ENCODE data around the gene CLTA.

The CLTA gene

GRCh38 chr9:36194326-36195000 lies 3.7 kb downstream of the CLTA start:
- peak overlapping the region in 4 of 5 donors; percentile 20 to 70 (median 40) for H3K9ac ChIP-seq (ENCODE audit: low read length in 5 of 5)
- no peak overlapping the region for H3K27ac ChIP-seq (ENCODE audit: low read depth, low read length)
- H3K4me1 ChIP-seq (ENCODE audit: control insufficient read depth in 5 of 5, insufficient read depth in 5 of 5, low read length in 5 of 5), result peaks cover 12 to 48% (median 42%) of the 10 kb centered on the region in 5 donors

GRCh38 chr9:36204906-36205547 lies 14.3 kb downstream of the CLTA start:
- Histone ChIP-seq H3K4me1 (ENCODE audit: control insufficient read depth in 5 of 5, insufficient read depth in 5 of 5, low read length in 5 of 5) (peaks cover 0 to 31% (median 16%) of the 10 kb centered on the region in 5 donors), H3K9ac (ENCODE audit: low read length in 5 of 5) (no peak overlapping the region), H3K27ac (ENCODE audit: low read depth, low read length) (no peak overlapping the region), H3K9me3 (ENCODE audit: control insufficient read depth in 5 of 5, low read length in 5 of 5) (no peaks in the 10 kb centered on the region), H3K36me3 (ENCODE audit: control insufficient read depth in 5 of 5, insufficient read depth in 5 of 5, low read length in 5 of 5) (peaks cover 35 to 97% (median 85%) of the 10 kb centered on the region in 5 donors), H3K27me3 (ENCODE audit: control insufficient read depth in 5 of 5, insufficient read depth in 4 of 5, low read length in 5 of 5) (no peaks in the 10 kb centered on the region), H3K4me3 (ENCODE audit: low read depth in 1 of 5, low read length in 5 of 5) (no peak overlapping the region)

More at GRCh38 chr9:36194326-36195000, 3.7 kb downstream of the CLTA start:
- no peaks in the 10 kb centered on the region for H3K9me3 ChIP-seq (ENCODE audit: control insufficient read depth in 5 of 5, low read length in 5 of 5)
- H3K4me3 ChIP-seq (ENCODE audit: low read depth in 1 of 5, low read length in 5 of 5), result peak overlapping the region in 1 of 5 donors; percentile 22
- H3K36me3 ChIP-seq (ENCODE audit: control insufficient read depth in 5 of 5, insufficient read depth in 5 of 5, low read length in 5 of 5), result peaks cover 10 to 27% (median 14%) of the 10 kb centered on the region in 5 donors
- no peaks in the 10 kb centered on the region for H3K27me3 ChIP-seq (ENCODE audit: control insufficient read depth in 5 of 5, insufficient read depth in 4 of 5, low read length in 5 of 5)

GRCh38 chr9:36207016-36207415 lies 16.3 kb downstream of the CLTA start:
- Histone ChIP-seq H3K4me1 (ENCODE audit: control insufficient read depth in 5 of 5, insufficient read depth in 5 of 5, low read length in 5 of 5) (peaks cover 3 to 51% (median 34%) of the 10 kb centered on the region in 5 donors), H3K4me3 (ENCODE audit: low read depth in 1 of 5, low read length in 5 of 5) (no peak overlapping the region), H3K27ac (ENCODE audit: low read depth, low read length) (peak overlapping the region; percentile 48), H3K36me3 (ENCODE audit: control insufficient read depth in 5 of 5, insufficient read depth in 5 of 5, low read length in 5 of 5) (peaks cover 24 to 97% (median 81%) of the 10 kb centered on the region in 5 donors), H3K9ac (ENCODE audit: low read length in 5 of 5) (no peak overlapping the region), H3K27me3 (ENCODE audit: control insufficient read depth in 5 of 5, insufficient read depth in 4 of 5, low read length in 5 of 5) (no peaks in the 10 kb centered on the region), H3K9me3 (ENCODE audit: control insufficient read depth in 5 of 5, low read length in 5 of 5) (no peaks in the 10 kb centered on the region)

- peaks cover 19 to 97% (median 82%) of the 10 kb centered on the region in 5 donors for H3K36me3 ChIP-seq (ENCODE audit: control insufficient read depth in 5 of 5, insufficient read depth in 5 of 5, low read length in 5 of 5)
- H3K4me3 ChIP-seq (ENCODE audit: low read depth in 1 of 5, low read length in 5 of 5), result no peak overlapping the region
- peak overlapping the region; percentile 48 for H3K27ac ChIP-seq (ENCODE audit: low read depth, low read length)
- peak overlapping the region in 1 of 5 donors; percentile 7 for H3K9ac ChIP-seq (ENCODE audit: low read length in 5 of 5)
- H3K27me3 ChIP-seq (ENCODE audit: control insufficient read depth in 5 of 5, insufficient read depth in 4 of 5, low read length in 5 of 5), result no peaks in the 10 kb centered on the region
- no peaks in the 10 kb centered on the region for H3K9me3 ChIP-seq (ENCODE audit: control insufficient read depth in 5 of 5, low read length in 5 of 5)
- peaks cover 3 to 57% (median 38%) of the 10 kb centered on the region in 5 donors for H3K4me1 ChIP-seq (ENCODE audit: control insufficient read depth in 5 of 5, insufficient read depth in 5 of 5, low read length in 5 of 5)
Measured at GRCh38 chr9:36207546-36208012, 16.9 kb downstream of the CLTA start.

- Histone ChIP-seq H3K4me1 (ENCODE audit: control insufficient read depth in 5 of 5, insufficient read depth in 5 of 5, low read length in 5 of 5) (peaks cover 3 to 68% (median 48%) of the 10 kb centered on the region in 5 donors), H3K9ac (ENCODE audit: low read length in 5 of 5) (no peak overlapping the region), H3K9me3 (ENCODE audit: control insufficient read depth in 5 of 5, low read length in 5 of 5) (no peaks in the 10 kb centered on the region), H3K4me3 (ENCODE audit: low read depth in 1 of 5, low read length in 5 of 5) (no peak overlapping the region), H3K27me3 (ENCODE audit: control insufficient read depth in 5 of 5, insufficient read depth in 4 of 5, low read length in 5 of 5) (no peaks in the 10 kb centered on the region), H3K27ac (ENCODE audit: low read depth, low read length) (peak overlapping the region; percentile 47), H3K36me3 (ENCODE audit: control insufficient read depth in 5 of 5, insufficient read depth in 5 of 5, low read length in 5 of 5) (peaks cover 11 to 98% (median 75%) of the 10 kb centered on the region in 5 donors)
Measured at GRCh38 chr9:36208521-36209253, 18.0 kb downstream of the CLTA start.

GRCh38 chr9:36210722-36211121 lies 20.0 kb downstream of the CLTA start:
- H3K9me3 ChIP-seq (ENCODE audit: control insufficient read depth in 5 of 5, low read length in 5 of 5), result no peaks in the 10 kb centered on the region
- H3K9ac ChIP-seq (ENCODE audit: low read length in 5 of 5), result peak overlapping the region in 1 of 5 donors; percentile 31
- no peak overlapping the region for H3K4me3 ChIP-seq (ENCODE audit: low read depth in 1 of 5, low read length in 5 of 5)
- peak overlapping the region; percentile 45 for H3K27ac ChIP-seq (ENCODE audit: low read depth, low read length)
- H3K4me1 ChIP-seq (ENCODE audit: control insufficient read depth in 5 of 5, insufficient read depth in 5 of 5, low read length in 5 of 5), result peaks cover 3 to 86% (median 67%) of the 10 kb centered on the region in 5 donors
- peaks cover 5 to 83% (median 57%) of the 10 kb centered on the region in 5 donors for H3K36me3 ChIP-seq (ENCODE audit: control insufficient read depth in 5 of 5, insufficient read depth in 5 of 5, low read length in 5 of 5)
- H3K27me3 ChIP-seq (ENCODE audit: control insufficient read depth in 5 of 5, insufficient read depth in 4 of 5, low read length in 5 of 5), result no peaks in the 10 kb centered on the region

DNA sequence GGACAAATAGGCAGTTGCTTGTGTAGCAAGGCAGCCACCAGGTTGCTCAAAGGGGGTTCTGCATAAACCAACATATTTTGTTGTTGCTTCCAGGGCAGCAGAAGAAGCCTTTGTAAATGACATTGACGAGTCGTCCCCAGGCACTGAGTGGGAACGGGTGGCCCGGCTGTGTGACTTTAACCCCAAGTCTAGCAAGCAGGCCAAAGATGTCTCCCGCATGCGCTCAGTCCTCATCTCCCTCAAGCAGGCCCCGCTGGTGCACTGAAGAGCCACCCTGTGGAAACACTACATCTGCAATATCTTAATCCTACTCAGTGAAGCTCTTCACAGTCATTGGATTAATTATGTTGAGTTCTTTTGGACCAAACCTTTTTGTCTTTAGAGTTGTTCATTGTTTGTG lies 20.8 kb downstream of the CLTA start:
- Histone ChIP-seq H3K4me3 (ENCODE audit: low read depth in 1 of 5, low read length in 5 of 5) (no peak overlapping the region), H3K36me3 (ENCODE audit: control insufficient read depth in 5 of 5, insufficient read depth in 5 of 5, low read length in 5 of 5) (peaks cover 8 to 75% (median 56%) of the 10 kb centered on the region in 5 donors), H3K9me3 (ENCODE audit: control insufficient read depth in 5 of 5, low read length in 5 of 5) (no peaks in the 10 kb centered on the region), H3K27me3 (ENCODE audit: control insufficient read depth in 5 of 5, insufficient read depth in 4 of 5, low read length in 5 of 5) (no peaks in the 10 kb centered on the region), H3K27ac (ENCODE audit: low read depth, low read length) (peak overlapping the region; percentile 45), H3K4me1 (ENCODE audit: control insufficient read depth in 5 of 5, insufficient read depth in 5 of 5, low read length in 5 of 5) (peaks cover 3 to 91% (median 70%) of the 10 kb centered on the region in 5 donors), H3K9ac (ENCODE audit: low read length in 5 of 5) (no peak overlapping the region)

DNA sequence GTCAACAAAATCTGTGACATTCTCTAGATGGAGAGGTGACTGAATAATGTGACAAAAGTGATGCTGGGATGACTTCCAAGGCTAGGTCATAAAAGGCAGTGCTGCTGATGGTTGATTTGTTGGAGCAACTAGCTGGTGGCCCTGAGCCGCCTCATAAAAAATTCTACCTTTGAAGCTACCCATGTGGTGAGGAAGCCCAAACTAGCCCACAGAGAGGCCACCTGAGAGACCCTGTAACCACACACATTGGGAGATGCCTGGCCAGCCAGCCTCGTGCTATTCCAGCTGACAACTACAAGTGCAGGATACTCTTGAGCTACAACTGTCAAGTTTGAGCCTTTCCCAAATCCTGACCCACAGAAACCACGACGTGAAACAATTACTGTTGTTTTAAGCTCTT lies 22.7 kb downstream of the CLTA start:
- Histone ChIP-seq H3K27ac (ENCODE audit: low read depth, low read length) (peak overlapping the region; percentile 69), H3K9me3 (ENCODE audit: control insufficient read depth in 5 of 5, low read length in 5 of 5) (no peaks in the 10 kb centered on the region), H3K27me3 (ENCODE audit: control insufficient read depth in 5 of 5, insufficient read depth in 4 of 5, low read length in 5 of 5) (no peaks in the 10 kb centered on the region), H3K9ac (ENCODE audit: low read length in 5 of 5) (peak overlapping the region in 2 of 5 donors; percentile 10 to 18), H3K36me3 (ENCODE audit: control insufficient read depth in 5 of 5, insufficient read depth in 5 of 5, low read length in 5 of 5) (peaks cover 8 to 71% (median 55%) of the 10 kb centered on the region in 5 donors), H3K4me3 (ENCODE audit: low read depth in 1 of 5, low read length in 5 of 5) (no peak overlapping the region), H3K4me1 (ENCODE audit: control insufficient read depth in 5 of 5, insufficient read depth in 5 of 5, low read length in 5 of 5) (peaks cover 3 to 78% (median 64%) of the 10 kb centered on the region in 5 donors)

DNA sequence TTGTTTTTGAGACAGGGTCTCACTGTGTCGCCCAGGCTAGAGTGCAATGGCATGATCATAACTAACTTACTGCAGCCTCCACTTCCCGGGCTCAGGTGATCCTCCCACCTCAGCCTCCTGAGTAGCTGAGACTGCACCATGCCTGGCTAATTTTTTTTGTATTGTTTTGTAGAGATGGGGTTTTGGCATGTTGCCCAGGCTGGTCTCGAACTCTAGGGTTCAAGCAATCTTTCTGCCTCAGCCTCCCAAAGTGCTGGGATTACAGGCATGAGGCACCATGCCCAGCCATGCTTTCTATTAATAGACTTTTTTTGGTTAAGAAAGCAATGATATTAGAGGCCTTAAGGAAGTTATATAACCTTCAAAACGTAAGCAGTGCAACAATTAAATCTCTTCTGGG lies 23.3 kb downstream of the CLTA start:
- H3K4me3 ChIP-seq (ENCODE audit: low read depth in 1 of 5, low read length in 5 of 5), result no peak overlapping the region
- no peak overlapping the region for H3K9ac ChIP-seq (ENCODE audit: low read length in 5 of 5)
- no peaks in the 10 kb centered on the region for H3K27me3 ChIP-seq (ENCODE audit: control insufficient read depth in 5 of 5, insufficient read depth in 4 of 5, low read length in 5 of 5)
- peaks cover 8 to 72% (median 55%) of the 10 kb centered on the region in 5 donors for H3K36me3 ChIP-seq (ENCODE audit: control insufficient read depth in 5 of 5, insufficient read depth in 5 of 5, low read length in 5 of 5)
- H3K4me1 ChIP-seq (ENCODE audit: control insufficient read depth in 5 of 5, insufficient read depth in 5 of 5, low read length in 5 of 5), result peaks cover 3 to 72% (median 58%) of the 10 kb centered on the region in 5 donors
- peak overlapping the region; percentile 69 for H3K27ac ChIP-seq (ENCODE audit: low read depth, low read length)
- no peaks in the 10 kb centered on the region for H3K9me3 ChIP-seq (ENCODE audit: control insufficient read depth in 5 of 5, low read length in 5 of 5)

Measured in subcutaneous abdominal adipose tissue (tissue), 5 donors.